GM12878 (cell line): Measurements from ENCODE around the gene APOBEC2. TPM values are rescaled to one million over a fixed set of nuclear protein-coding genes. Genes with fewer than 3 reads are reported as not detected.

Experiments used
- ATAC-seq: fragments of 200-7000 bp; cut with Tn5 transposase; 3 replicates; pipeline ENCODE4 v1.9.1; 2020; ENCODE audit warnings: mild to moderate bottlenecking, moderate library complexity
- BruUV-seq: library from RNA; stranded (reverse); fragments of 400-500 nt; replicated peaks from 2 replicates; lab custom pipeline; 2021; lab: Mats Ljungman, UMichigan
- CTCF ChIA-PET: fragments of 300-600 bp; sonication (Branson Sonifier 250); formaldehyde crosslinking; extraction: SDS; loops from one replicate; lab custom pipeline; 2021; ENCODE audit warnings: inconsistent platforms; lab: Yijun Ruan, JAX
- POLR2A ChIA-PET: fragments of 350-600 bp; formaldehyde crosslinking; extraction: SDS; loops from one replicate; lab custom pipeline; 2021; ENCODE audit warnings: inconsistent platforms; lab: Charles Lee
- RAD21 ChIA-PET: fragments of 300-600 bp; sonication (Branson Sonifier 250); formaldehyde crosslinking; loops from one replicate; lab custom pipeline; 2023; ENCODE audit warnings: antibody characterized with exemption; ENCODE audit not compliant: unreplicated experiment; lab: Charles Lee
- SMC1A ChIA-PET: fragments of 300-600 bp; sonication (Branson Sonifier 250); formaldehyde crosslinking; loops from one replicate; lab custom pipeline; 2023; ENCODE audit not compliant: unreplicated experiment, uncharacterized antibody; lab: Charles Lee
- DNase-seq: peaks from one replicate; pipeline ENCODE4 v3.0.0-alpha.2; 2011; ENCODE audit warnings: low read depth, low spot score
- FAIRE-seq: peaks from 3 replicates; lab custom pipeline; 2011; peaks lifted over from hg19 to GRCh38; lab: Jason Lieb, UNC
- H2AFZ ChIP-seq: 2 replicates; pipeline ENCODE4 v1.6.0; 2011; ENCODE audit warnings: low read depth, low read length, control low read depth; ENCODE audit not compliant: control insufficient read depth
- H3K27ac ChIP-seq: 2 replicates; pipeline ENCODE4 v1.5.1; 2011; ENCODE audit warnings: control low read depth; ENCODE audit not compliant: control insufficient read depth, insufficient read depth
- H3K27me3 ChIP-seq, 2 experiments: replicated peaks in 1 of 2; 2 replicates each; pipeline versions ENCODE4 v1.6.0 to v1.6.1; 2011; ENCODE audit warnings: low read length in 1 of 2; ENCODE audit not compliant: control insufficient read depth in 2 of 2, insufficient read depth in 2 of 2
- H3K36me3 ChIP-seq, 2 experiments: 2 replicates each; pipeline ENCODE4 v1.5.1; 2011; ENCODE audit warnings: low read length in 1 of 2; ENCODE audit not compliant: control insufficient read depth in 2 of 2, insufficient read depth in 2 of 2
- H3K4me1 ChIP-seq: 2 replicates; pipeline ENCODE4 v1.6.1; 2011; ENCODE audit warnings: mild to moderate bottlenecking, low read length, moderate library complexity, mixed read lengths; ENCODE audit not compliant: control insufficient read depth, insufficient read depth
- H3K4me2 ChIP-seq: 2 replicates; pipeline ENCODE4 v1.6.0; 2011; ENCODE audit warnings: control low read depth; ENCODE audit not compliant: control insufficient read depth, insufficient read depth
- H3K4me3 ChIP-seq: fragments of 200-600 bp; sonication (generic); 2 replicates; pipeline ENCODE4 v1.5.1; 2016
- H3K79me2 ChIP-seq: 2 replicates; pipeline ENCODE4 v1.6.0; 2011; ENCODE audit warnings: low read length; ENCODE audit not compliant: control insufficient read depth, insufficient read depth
- H3K9ac ChIP-seq: 2 replicates; pipeline ENCODE4 v1.8.0; 2011; ENCODE audit warnings: low read length, control low read depth, mixed read lengths; ENCODE audit not compliant: control insufficient read depth, insufficient read depth
- H3K9me3 ChIP-seq: replicated peaks from 3 replicates; pipeline ENCODE4 v1.5.1; 2011; ENCODE audit warnings: mild to moderate bottlenecking, low read length; ENCODE audit not compliant: control insufficient read depth, insufficient read depth
- H4K20me1 ChIP-seq: 2 replicates; pipeline ENCODE4 v1.6.0; 2011; ENCODE audit not compliant: control insufficient read depth, insufficient read depth
- BRCA1 ChIP-seq: IDR thresholded peaks from 2 replicates; pipeline ENCODE4 v1.6.1; 2011; ENCODE audit warnings: low read depth, low read length, improper control_type of control experiment
- CREB1 ChIP-seq: IDR thresholded peaks from 2 replicates; pipeline ENCODE4 v1.6.1; 2012; ENCODE audit warnings: low read depth, mild to moderate bottlenecking, inconsistent platforms
- ELK1 ChIP-seq: IDR thresholded peaks from 2 replicates; pipeline ENCODE4 v1.6.1; 2012; ENCODE audit warnings: low read depth, low read length, improper control_type of control experiment
- HDGF ChIP-seq: fragments of 450-650 bp; IDR thresholded peaks from 2 replicates; pipeline ENCODE4 v1.6.1; 2016; ENCODE audit warnings: antibody characterized with exemption
- IKZF2 ChIP-seq, 2 experiments: fragments of 450-650 bp; IDR thresholded peaks; 2 replicates each; pipeline ENCODE4 v1.6.1; 2017; ENCODE audit warnings: mild to moderate bottlenecking in 2 of 2, moderate library complexity in 2 of 2
- IRF3 ChIP-seq: fragments of 450-650 bp; IDR thresholded peaks from 2 replicates; pipeline ENCODE4 v1.6.1; 2014; ENCODE audit warnings: mild to moderate bottlenecking
- MEF2A ChIP-seq: IDR thresholded peaks from 2 replicates; pipeline ENCODE4 v1.6.1; 2011; ENCODE audit warnings: low read depth, mild to moderate bottlenecking, low read length, moderate library complexity; ENCODE audit not compliant: insufficient read depth
- MYC ChIP-seq: IDR thresholded peaks from 2 replicates; pipeline ENCODE4 v1.6.1; 2011; ENCODE audit warnings: mild to moderate bottlenecking, low read length, moderate library complexity, inconsistent platforms; ENCODE audit not compliant: insufficient read depth, insufficient replicate concordance, insufficient read length, severe bottlenecking
- NFIC ChIP-seq: IDR thresholded peaks from 2 replicates; pipeline ENCODE4 v1.6.1; 2012; ENCODE audit warnings: low read depth, mild to moderate bottlenecking, inconsistent platforms, low read length, moderate library complexity
- RAD51 ChIP-seq: fragments of 450-650 bp; IDR thresholded peaks from 2 replicates; pipeline ENCODE4 v1.6.1; 2016; ENCODE audit warnings: moderate library complexity, mild to moderate bottlenecking, inconsistent platforms
- SIN3A ChIP-seq: IDR thresholded peaks from 2 replicates; pipeline ENCODE4 v1.6.1; 2012; ENCODE audit warnings: low read depth, low read length, improper control_type of control experiment
- SIX5 ChIP-seq: IDR thresholded peaks from 2 replicates; pipeline ENCODE4 v1.6.1; 2011; ENCODE audit warnings: mild to moderate bottlenecking, low read depth, low read length, moderate library complexity; ENCODE audit not compliant: severe bottlenecking
- SMAD5 ChIP-seq: IDR thresholded peaks from 2 replicates; pipeline ENCODE4 v1.6.1; 2016; ENCODE audit warnings: antibody characterized with exemption, low read depth
- SREBF1 ChIP-seq: IDR thresholded peaks from 2 replicates; pipeline ENCODE4 v1.6.1; 2012; ENCODE audit warnings: mild to moderate bottlenecking, low read length
- SUZ12 ChIP-seq: fragments of 200-600 bp; sonication (generic); IDR thresholded peaks from one replicate; pipeline ENCODE4 v1.6.1; 2018; ENCODE audit warnings: antibody characterized with exemption, mild to moderate bottlenecking; ENCODE audit not compliant: unreplicated experiment
- WRNIP1 ChIP-seq: IDR thresholded peaks from 2 replicates; pipeline ENCODE4 v1.6.1; 2011; ENCODE audit warnings: low read depth, low read length, improper control_type of control experiment, borderline replicate concordance
- ZNF622 ChIP-seq: fragments of 450-650 bp; IDR thresholded peaks from 2 replicates; pipeline ENCODE4 v1.6.1; 2017; ENCODE audit warnings: mild to moderate bottlenecking, inconsistent platforms
- WGBS: methylation state at CpG from one replicate; pipeline ENCODE4 v1.1.6; 2016; ENCODE audit warnings: low lambda C conversion rate; ENCODE audit not compliant: insufficient replicate concordance, insufficient coverage; ENCODE audit errors: missing lambda C conversion rate; 5-methylcytosine and 5-hydroxymethylcytosine counted together
- in situ Hi-C: fragments of 300-500 bp; cut with MboI; formaldehyde crosslinking; loops from 9 replicates; pipeline ENCODE4 v1.14.3; 2018; ENCODE audit warnings: mixed read lengths
- intact Hi-C: fragments of 100-400 bp; cut with micrococcal nuclease; formaldehyde crosslinking; loops from one replicate; pipeline ENCODE4 v1.14.2; 2022; ENCODE audit not compliant: unreplicated experiment
- polyA plus RNA-seq, 11 experiments: library from polyadenylated mRNA; depleted of rRNA in 4 of 11; unstranded in 6 of 11; stranded (reverse) in 5 of 11; fragments of >200 nt; fragmentation: Nextera tagmentation in 4 of 11; fragmentation: Illumina TruSeq in 1 of 11; extraction: Ambion mirVana in 4 of 11; extraction: Trizol in 1 of 11; gene quantifications; 1 replicate in 1 of 11; 2 replicates in 10 of 11; pipeline versions ENCODE4 v1.2.1 to v1.2.3, GENCODE V29; 2011 to 2016; ENCODE audit warnings: inconsistent platforms in 2 of 11, missing spikeins in 2 of 11, low read depth in 1 of 11
- total RNA-seq, 4 experiments: library from RNA; depleted of rRNA in 3 of 4; stranded (reverse); fragments of >200 nt in 3 of 4; fragmentation: Illumina TruSeq in 1 of 4; extraction: Trizol in 1 of 4; gene quantifications; 2 replicates each; pipeline versions ENCODE4 v1.2.1 to v1.2.3, GENCODE V29; 2013 to 2021

The APOBEC2 gene
- total and polyA plus RNA-seq, 10 of the 15 experiments (the other 5 are each of a cell fraction or from before 2014, with no cell fraction given): 0.11 to 1.4 (median 0.87) TPM; not detected in 6

GRCh38 chr6:41058783-41059181 lies 5.8 kb downstream of the APOBEC2 start:
- BruUV-seq: no TSS peak
- H3K9ac ChIP-seq: no peak overlapping the region
- CTCF ChIA-PET: interaction anchor here (0.7 to 1.6 kb wide), 5 partner anchors 11 to 124 kb away, joined by 3 to 7 read pairs (median 3); partner anchors contain the start of gene UNC5CL
- H3K79me2 ChIP-seq: no peaks in the 10 kb centered on the region
- WGBS: 70% methylated on average over 2 of the region's 2 CpGs
- ATAC-seq (no peak), FAIRE-seq (no peak)
- TF ChIP-seq WRNIP1: no peak
- TF ChIP-seq, all 136 proteins: peak for 0
- ChIA-PET RAD21 (interaction anchor here (1.4 kb wide), 1 partner anchor 124 kb away, joined by 6 read pairs; no protein-coding TSS in a partner anchor), POLR2A (interaction anchor here (0.6 kb wide), 1 partner anchor 275 kb away, joined by 5 read pairs; no protein-coding TSS in a partner anchor), SMC1A (interaction anchor here (1.9 kb wide), 1 partner anchor 11 kb away, joined by 5 read pairs; no protein-coding TSS in a partner anchor)
- Histone ChIP-seq H2AFZ (no peak overlapping the region), H3K4me2 (no peak overlapping the region), H3K36me3 (no peaks in the 10 kb centered on the region; a peak in 2 of 4 replicates), H3K4me1 (no peaks in the 10 kb centered on the region), H4K20me1 (no peaks in the 10 kb centered on the region), H3K9me3 (no peaks in the 10 kb centered on the region), H3K4me3 (no peak overlapping the region), H3K27me3 (no peaks in the 10 kb centered on the region), H3K27ac (no peak overlapping the region)
- DNase-seq: no peak
- intact Hi-C loops (no loop called here), in situ Hi-C loops (no loop called here)

- ChIA-PET RAD21 (interaction anchor here (1.4 kb wide), 1 partner anchor 123 kb away, joined by 6 read pairs; no protein-coding TSS in a partner anchor), POLR2A (no interaction called here), SMC1A (interaction anchor here (1.9 kb wide), 1 partner anchor 10 kb away, joined by 5 read pairs; no protein-coding TSS in a partner anchor), CTCF (interaction anchor here (0.7 to 1.6 kb wide), 6 partner anchors 11 to 123 kb away, joined by 3 to 7 read pairs (median 3); partner anchors contain the start of gene UNC5CL)
- H3K9ac ChIP-seq: no peak overlapping the region
- DNase-seq: no peak
- no TSS peak for BruUV-seq
- no peak for FAIRE-seq
- no peaks in the 10 kb centered on the region for H3K79me2 ChIP-seq
- 94% methylated on average over 1 of the region's 1 CpG for WGBS
- no peak overlapping the region for H3K4me2 ChIP-seq
- no peaks in the 10 kb centered on the region for H3K4me1 ChIP-seq
- no peak overlapping the region for H3K27ac ChIP-seq
- intact Hi-C loops: no loop called here
- no peak overlapping the region for H3K4me3 ChIP-seq
- H2AFZ ChIP-seq: no peak overlapping the region
- no peaks in the 10 kb centered on the region for H3K9me3 ChIP-seq
- in situ Hi-C loops: no loop called here
- no peaks in the 10 kb centered on the region for H4K20me1 ChIP-seq
- ATAC-seq: no peak
- peaks cover 0 to 5% of the 10 kb centered on the region in 2 experiments; a peak in 2 of 4 replicates for H3K36me3 ChIP-seq
- no peaks in the 10 kb centered on the region for H3K27me3 ChIP-seq
- TF ChIP-seq SUZ12 (no peak), HDGF (no peak), CREB1 (no peak), ELK1 (no peak), RAD51 (no peak), BRCA1 (no peak), ZNF622 (no peak), SIX5 (no peak), MYC (no peak), IRF3 (no peak), NFIC (no peak), SIN3A (no peak), SREBF1 (no peak), IKZF2 (IDR thresholded peaks at IDR 0.05) (no peak), MEF2A (no peak), SMAD5 (no peak)
Measured at GRCh38 chr6:41059556-41059955, 6.6 kb downstream of the APOBEC2 start.
